Gastrocnemius medialis (tissue), 4 donors: ENCODE data around the gene ZNF672. TPM values are rescaled to one million over a fixed set of nuclear protein-coding genes. Genes with fewer than 3 reads are reported as not detected.

Experiments used
- ATAC-seq, 2 donors: fragments of 150-250 bp; one replicate each; pipeline ENCODE4 v1.9.1; 2016
- DNase-seq, 2 donors: peaks; one replicate each; pipeline ENCODE4 v3.0.0-alpha.2; 2019
- H3K27ac ChIP-seq, 4 donors: fragments of 200-600 bp; sonication (generic); 1 replicate in 1 of 4; 2 replicates in 3 of 4; pipeline ENCODE4 v1.5.1; 2016 to 2018; ENCODE audit warnings: mild to moderate bottlenecking in 2 of 4, moderate library complexity in 1 of 4
- H3K27me3 ChIP-seq, 3 donors: fragments of 200-600 bp; sonication (generic) in 2 of 3; 1 replicate in 1 of 3; 2 replicates in 2 of 3; pipeline versions ENCODE4 v1.5.1 to v1.6.0; 2016 to 2019; ENCODE audit warnings: mild to moderate bottlenecking in 1 of 3, moderate library complexity in 1 of 3
- H3K36me3 ChIP-seq, 2 donors: fragments of 200-600 bp; sonication (generic) in 1 of 2; one replicate each; pipeline ENCODE4 v1.5.1; 2017 to 2018
- H3K4me1 ChIP-seq, 2 donors: fragments of 200-600 bp; sonication (generic) in 1 of 2; one replicate each; pipeline ENCODE4 v1.5.1; 2016 to 2017; ENCODE audit warnings: mild to moderate bottlenecking in 2 of 2
- H3K4me3 ChIP-seq, 4 donors: fragments of 200-600 bp; sonication (generic) in 3 of 4; 1 replicate in 1 of 4; 2 replicates in 3 of 4; pipeline ENCODE4 v1.5.1; 2016 to 2019; ENCODE audit warnings: mild to moderate bottlenecking in 2 of 4
- H3K9me3 ChIP-seq, 3 donors: fragments of 200-600 bp; sonication (generic) in 2 of 3; 1 replicate in 1 of 3; 2 replicates in 2 of 3; pipeline ENCODE4 v1.5.1; 2016 to 2019
- POLR2A ChIP-seq, 2 donors: fragments of 450-650 bp; IDR thresholded peaks; one replicate each; pipeline ENCODE4 v1.6.1; 2017; ENCODE audit warnings: antibody characterized with exemption in 2 of 2, mild to moderate bottlenecking in 2 of 2, moderate library complexity in 2 of 2
- in situ Hi-C, 4 donors: fragments of 200-750 bp; cut with MboI; loops; one replicate each; pipeline versions ENCODE4 v1.15.0 to v1.8.0; 2017; ENCODE audit warnings: low sequenced_read_pairs in 4 of 4
- intact Hi-C: fragments of 100-400 bp; cut with DNase I; formaldehyde crosslinking; loops from one replicate; pipeline ENCODE4 v1.15.1; 2023; ENCODE audit warnings: low total_unique reads
- total RNA-seq, 4 donors: library from RNA; depleted of rRNA; stranded (reverse); fragments of >200 nt; gene quantifications; one replicate each; pipeline versions ENCODE4 v1.1.0 to v1.2.3, GENCODE V29; 2016
- TF ChIP-seq, protein P1 (sequence below), 5 experiments: fragments of 450-650 bp in 3 of 5; fragments of 200-600 bp in 2 of 5; sonication (generic) in 2 of 5; IDR thresholded peaks in 4 of 5; conservative IDR thresholded peaks in 1 of 5; 1 replicate in 4 of 5; 2 replicates in 1 of 5; pipeline ENCODE4 v1.5.1; 2016 to 2019; ENCODE audit warnings: antibody characterized with exemption in 5 of 5, mild to moderate bottlenecking in 3 of 5, moderate library complexity in 3 of 5

ZNF672 gene
- total RNA-seq, 4 donors from 2014 or later = 41.9 to 81.0 (median 59.0) TPM

DNA sequence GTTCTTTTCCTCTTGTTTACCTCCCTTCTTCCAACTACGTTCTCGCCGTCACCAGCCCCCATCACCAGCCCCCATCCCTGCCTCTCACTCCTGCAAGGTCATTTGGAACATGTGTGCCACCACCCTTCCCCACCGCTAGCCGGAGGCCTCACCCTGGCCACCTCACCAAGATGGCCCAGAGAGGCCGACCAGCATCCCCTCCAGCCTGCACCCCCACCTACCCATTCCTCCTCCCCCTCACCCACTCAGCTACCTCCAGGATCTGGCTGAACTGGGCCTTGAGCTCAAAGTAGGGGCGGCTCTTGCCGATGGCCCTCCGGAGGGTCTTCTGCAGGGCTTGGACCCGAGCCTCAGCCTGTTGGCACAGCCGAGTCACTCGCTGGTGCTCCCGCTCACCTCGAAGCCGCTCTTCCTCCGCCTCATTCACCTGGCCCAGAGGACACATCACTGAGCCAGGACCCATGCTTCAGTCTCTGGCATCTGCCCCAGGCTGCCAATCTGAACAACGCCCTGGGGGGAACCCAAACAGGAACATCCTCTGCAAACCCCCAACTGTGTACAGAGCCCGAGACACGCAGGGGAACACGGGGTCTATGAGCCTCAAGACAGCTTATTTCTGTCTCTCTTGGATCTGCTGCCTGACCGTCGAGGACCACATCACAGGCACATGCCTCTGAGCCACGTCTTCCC, 25.1 kb upstream of the ZNF672 start:
- intact Hi-C loops (no loop called here), in situ Hi-C loops (no loop called here)
- Histone ChIP-seq H3K9me3 (no peaks in the 10 kb centered on the region), H3K4me3 (no peak overlapping the region), H3K27me3 (no peaks in the 10 kb centered on the region), H3K4me1 (peaks cover 0 to 7% of the 10 kb centered on the region in 2 donors), H3K36me3 (peaks cover 0 to 58% of the 10 kb centered on the region in 2 donors), H3K27ac (no peak overlapping the region)
- TF ChIP-seq, protein P1, sequence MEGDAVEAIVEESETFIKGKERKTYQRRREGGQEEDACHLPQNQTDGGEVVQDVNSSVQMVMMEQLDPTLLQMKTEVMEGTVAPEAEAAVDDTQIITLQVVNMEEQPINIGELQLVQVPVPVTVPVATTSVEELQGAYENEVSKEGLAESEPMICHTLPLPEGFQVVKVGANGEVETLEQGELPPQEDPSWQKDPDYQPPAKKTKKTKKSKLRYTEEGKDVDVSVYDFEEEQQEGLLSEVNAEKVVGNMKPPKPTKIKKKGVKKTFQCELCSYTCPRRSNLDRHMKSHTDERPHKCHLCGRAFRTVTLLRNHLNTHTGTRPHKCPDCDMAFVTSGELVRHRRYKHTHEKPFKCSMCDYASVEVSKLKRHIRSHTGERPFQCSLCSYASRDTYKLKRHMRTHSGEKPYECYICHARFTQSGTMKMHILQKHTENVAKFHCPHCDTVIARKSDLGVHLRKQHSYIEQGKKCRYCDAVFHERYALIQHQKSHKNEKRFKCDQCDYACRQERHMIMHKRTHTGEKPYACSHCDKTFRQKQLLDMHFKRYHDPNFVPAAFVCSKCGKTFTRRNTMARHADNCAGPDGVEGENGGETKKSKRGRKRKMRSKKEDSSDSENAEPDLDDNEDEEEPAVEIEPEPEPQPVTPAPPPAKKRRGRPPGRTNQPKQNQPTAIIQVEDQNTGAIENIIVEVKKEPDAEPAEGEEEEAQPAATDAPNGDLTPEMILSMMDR (IDR thresholded peaks at IDR 0.05 in 4 of 5, conservative IDR thresholded peaks at IDR 0.05 in 1 of 5) = no peak
- TF ChIP-seq POLR2A (IDR thresholded peaks at IDR 0.05) = no peak
- DNase-seq (no peak), ATAC-seq (no peak)

DNA sequence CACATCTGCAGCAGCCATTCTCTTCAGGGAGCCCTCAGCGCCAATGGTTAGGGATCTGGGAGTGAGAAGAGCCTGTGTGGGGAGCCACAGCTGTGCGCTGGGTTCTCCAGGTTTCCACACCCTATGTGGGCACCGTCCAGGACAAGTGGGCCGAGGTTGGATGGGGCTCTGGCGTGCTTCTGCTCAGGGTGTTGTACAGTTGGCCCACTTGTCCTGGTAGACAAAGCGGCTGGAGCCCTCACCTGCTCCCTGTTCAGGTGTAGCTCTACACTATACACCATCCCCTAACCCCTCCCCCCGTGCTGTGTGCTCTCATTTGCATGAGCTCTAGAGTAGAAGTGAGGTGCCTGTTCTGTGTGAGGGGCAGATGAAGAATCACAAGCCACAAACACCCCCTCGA, 24.5 kb upstream of the ZNF672 start:
- DNase-seq = no peak
- Histone ChIP-seq H3K27ac (no peak overlapping the region), H3K4me1 (peaks cover 2 to 9% of the 10 kb centered on the region in 2 donors), H3K4me3 (no peak overlapping the region), H3K27me3 (no peaks in the 10 kb centered on the region), H3K36me3 (peaks cover 0 to 58% of the 10 kb centered on the region in 2 donors), H3K9me3 (no peaks in the 10 kb centered on the region)
- intact Hi-C loops = no loop called here
- ATAC-seq = no peak
- in situ Hi-C loops = no loop called here
- TF ChIP-seq POLR2A (IDR thresholded peaks at IDR 0.05) = no peak
- TF ChIP-seq, protein P1 (IDR thresholded peaks at IDR 0.05 in 4 of 5, conservative IDR thresholded peaks at IDR 0.05 in 1 of 5) = no peak

DNA sequence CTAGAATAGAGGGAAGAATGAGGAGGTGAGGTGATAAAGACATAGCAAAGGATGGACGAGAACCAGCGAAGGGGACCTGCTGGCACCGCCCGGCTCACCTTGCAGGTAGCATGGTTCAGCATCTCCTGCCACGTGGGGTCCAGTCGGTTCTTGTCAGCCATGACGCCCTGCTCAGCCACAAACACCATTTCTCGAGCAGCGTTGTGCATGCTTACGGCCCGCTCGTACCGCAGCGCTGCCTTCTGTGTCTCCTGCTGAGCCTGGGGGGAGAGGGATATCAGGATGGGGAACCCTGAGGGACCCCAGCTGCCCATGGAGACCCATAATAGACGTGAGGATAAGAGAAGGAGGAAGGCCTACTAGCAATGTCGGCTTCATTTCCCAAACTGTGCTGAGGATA, 23.7 kb upstream of the ZNF672 start:
- no peak overlapping the region for H3K4me3 ChIP-seq
- no peak overlapping the region for H3K27ac ChIP-seq
- ATAC-seq (no peak), DNase-seq (no peak)
- TF ChIP-seq, protein P1 (IDR thresholded peaks at IDR 0.05 in 4 of 5, conservative IDR thresholded peaks at IDR 0.05 in 1 of 5) = no peak
- no peak for TF ChIP-seq POLR2A (IDR thresholded peaks at IDR 0.05)
- in situ Hi-C loops (no loop called here), intact Hi-C loops (no loop called here)
- H3K27me3 ChIP-seq = no peaks in the 10 kb centered on the region
- H3K4me1 ChIP-seq = peaks cover 9 to 15% of the 10 kb centered on the region in 2 donors
- no peaks in the 10 kb centered on the region for H3K9me3 ChIP-seq
- peaks cover 0 to 58% of the 10 kb centered on the region in 2 donors for H3K36me3 ChIP-seq

DNA sequence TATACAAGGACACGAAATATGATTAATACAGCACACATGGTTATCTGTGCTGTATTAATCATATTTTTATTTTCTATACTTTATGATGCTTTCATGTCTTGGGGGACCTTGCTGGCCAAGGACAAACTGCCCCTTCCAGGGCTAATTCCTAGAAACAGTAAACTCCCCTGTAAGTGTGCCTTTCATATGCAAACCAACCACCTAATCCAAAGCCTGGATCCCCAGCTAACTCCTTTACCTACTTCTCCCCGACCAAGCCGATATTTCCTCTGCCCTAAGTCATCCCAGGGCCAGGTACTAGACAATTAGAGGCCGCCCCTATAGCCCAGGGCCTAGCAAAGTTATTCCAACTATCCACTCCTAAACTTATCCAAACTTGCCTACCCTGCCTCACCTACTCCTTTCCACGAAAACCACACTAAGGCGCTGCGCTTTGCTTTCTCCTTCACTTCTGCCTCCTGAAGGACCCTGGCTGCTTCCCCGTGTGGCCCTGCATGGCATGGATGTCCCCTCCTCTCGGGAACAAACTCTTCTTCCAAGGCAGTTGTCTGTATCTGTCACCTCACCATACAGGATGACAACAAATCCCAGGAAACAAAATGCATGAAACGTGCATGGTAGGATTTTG, 22.5 kb upstream of the ZNF672 start:
- Histone ChIP-seq H3K4me3 (no peak overlapping the region), H3K27me3 (no peaks in the 10 kb centered on the region), H3K9me3 (no peaks in the 10 kb centered on the region), H3K4me1 (peaks cover 9 to 12% of the 10 kb centered on the region in 2 donors), H3K27ac (no peak overlapping the region), H3K36me3 (peaks cover 0 to 58% of the 10 kb centered on the region in 2 donors)
- intact Hi-C loops (no loop called here), in situ Hi-C loops (no loop called here)
- TF ChIP-seq, protein P1 (IDR thresholded peaks at IDR 0.05 in 4 of 5, conservative IDR thresholded peaks at IDR 0.05 in 1 of 5) = no peak
- TF ChIP-seq POLR2A (IDR thresholded peaks at IDR 0.05) = no peak
- ATAC-seq (no peak), DNase-seq (no peak)
